Measurements from ENCODE around the gene DHRS4.

GRCh38 chr14:23941669-23942068, 11.9 kb upstream of the DHRS4 start:
- TF ChIP-seq, protein P1, sequence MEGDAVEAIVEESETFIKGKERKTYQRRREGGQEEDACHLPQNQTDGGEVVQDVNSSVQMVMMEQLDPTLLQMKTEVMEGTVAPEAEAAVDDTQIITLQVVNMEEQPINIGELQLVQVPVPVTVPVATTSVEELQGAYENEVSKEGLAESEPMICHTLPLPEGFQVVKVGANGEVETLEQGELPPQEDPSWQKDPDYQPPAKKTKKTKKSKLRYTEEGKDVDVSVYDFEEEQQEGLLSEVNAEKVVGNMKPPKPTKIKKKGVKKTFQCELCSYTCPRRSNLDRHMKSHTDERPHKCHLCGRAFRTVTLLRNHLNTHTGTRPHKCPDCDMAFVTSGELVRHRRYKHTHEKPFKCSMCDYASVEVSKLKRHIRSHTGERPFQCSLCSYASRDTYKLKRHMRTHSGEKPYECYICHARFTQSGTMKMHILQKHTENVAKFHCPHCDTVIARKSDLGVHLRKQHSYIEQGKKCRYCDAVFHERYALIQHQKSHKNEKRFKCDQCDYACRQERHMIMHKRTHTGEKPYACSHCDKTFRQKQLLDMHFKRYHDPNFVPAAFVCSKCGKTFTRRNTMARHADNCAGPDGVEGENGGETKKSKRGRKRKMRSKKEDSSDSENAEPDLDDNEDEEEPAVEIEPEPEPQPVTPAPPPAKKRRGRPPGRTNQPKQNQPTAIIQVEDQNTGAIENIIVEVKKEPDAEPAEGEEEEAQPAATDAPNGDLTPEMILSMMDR (IDR thresholded peaks at IDR 0.05; ENCODE audit: poor library complexity, severe bottlenecking): no peak
- no peak for TF ChIP-seq POLR2AphosphoS5 (IDR thresholded peaks at IDR 0.05)
- TF ChIP-seq EZH2 (IDR thresholded peaks at IDR 0.05; ENCODE audit: borderline replicate concordance, insufficient read depth, low read length, poor library complexity, severe bottlenecking): no peak
- no peak for TF ChIP-seq TAF1 (IDR thresholded peaks at IDR 0.05; ENCODE audit: low read depth)
- TF ChIP-seq EP300 (conservative IDR thresholded peaks at IDR 0.05; ENCODE audit: poor library complexity, severe bottlenecking): no peak

All from neural cell (in vitro differentiated cells).